RWPE1 (cell line): ENCODE measurements around the gene PLEKHB2.
"Not testable (repeated sequence)": the region's sequence is repeated elsewhere in the genome, so short reads cannot be mapped to it uniquely, and the experiment has no call there.

ENCODE experiments used
- CTCF ChIA-PET: fragments of 350-600 bp; sonication (Branson Sonifier 250); formaldehyde crosslinking; extraction: SDS; loops from one replicate; lab custom pipeline; 2021; lab: Yijun Ruan, JAX
- POLR2A ChIA-PET: fragments of 400-600 bp; formaldehyde crosslinking; extraction: SDS; loops from one replicate; lab custom pipeline; 2020; ENCODE audit warnings: antibody characterized with exemption; ENCODE audit not compliant: low non-redundant PET; lab: Yijun Ruan, JAX
- DNase-seq: peaks from one replicate; pipeline ENCODE4 v3.0.0; 2012; ENCODE audit warnings: low spot score
- H3K27ac ChIP-seq: fragments of 450-650 bp; 2 replicates; pipeline ENCODE4 v1.5.1; 2017
- TF ChIP-seq, protein P1 (sequence below): fragments of 450-650 bp; conservative IDR thresholded peaks from 2 replicates; pipeline ENCODE4 v1.5.1; 2017; ENCODE audit warnings: low read depth, mild to moderate bottlenecking

PLEKHB2 gene

DNA sequence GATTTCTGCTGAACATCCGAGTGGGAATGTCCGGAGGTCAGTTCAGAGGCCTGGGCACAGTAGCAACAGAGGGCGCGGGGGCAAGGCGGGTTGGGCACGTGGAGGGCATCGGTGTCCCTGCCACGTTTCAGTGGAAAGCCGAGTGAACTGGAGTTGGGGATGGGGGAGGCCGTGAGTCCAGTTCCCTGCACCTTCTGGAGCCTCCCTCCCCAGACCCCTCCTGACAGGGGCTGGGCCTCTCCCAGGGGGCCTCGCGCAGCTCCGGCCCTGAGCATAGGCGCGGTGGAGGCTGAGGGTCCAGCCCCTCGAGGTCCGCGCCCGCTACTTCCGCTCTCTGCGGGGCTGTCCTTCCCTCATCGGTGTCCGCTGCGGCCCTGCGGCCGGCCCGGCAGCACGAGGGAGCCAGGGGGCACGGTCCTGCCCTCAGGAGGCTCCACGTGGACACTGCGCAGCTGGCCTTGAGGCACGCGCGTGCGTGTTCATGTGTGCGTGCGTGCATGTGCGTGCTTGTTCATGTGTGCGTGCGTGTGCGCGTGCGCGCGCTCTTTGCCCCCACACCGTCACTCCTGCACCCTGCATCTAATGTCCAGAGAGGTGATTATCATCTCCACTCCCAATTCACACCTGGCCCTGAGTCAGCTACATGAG, 50.2 kb downstream of the PLEKHB2 start:
- POLR2A ChIA-PET: no interaction called here
- TF ChIP-seq, protein P1, sequence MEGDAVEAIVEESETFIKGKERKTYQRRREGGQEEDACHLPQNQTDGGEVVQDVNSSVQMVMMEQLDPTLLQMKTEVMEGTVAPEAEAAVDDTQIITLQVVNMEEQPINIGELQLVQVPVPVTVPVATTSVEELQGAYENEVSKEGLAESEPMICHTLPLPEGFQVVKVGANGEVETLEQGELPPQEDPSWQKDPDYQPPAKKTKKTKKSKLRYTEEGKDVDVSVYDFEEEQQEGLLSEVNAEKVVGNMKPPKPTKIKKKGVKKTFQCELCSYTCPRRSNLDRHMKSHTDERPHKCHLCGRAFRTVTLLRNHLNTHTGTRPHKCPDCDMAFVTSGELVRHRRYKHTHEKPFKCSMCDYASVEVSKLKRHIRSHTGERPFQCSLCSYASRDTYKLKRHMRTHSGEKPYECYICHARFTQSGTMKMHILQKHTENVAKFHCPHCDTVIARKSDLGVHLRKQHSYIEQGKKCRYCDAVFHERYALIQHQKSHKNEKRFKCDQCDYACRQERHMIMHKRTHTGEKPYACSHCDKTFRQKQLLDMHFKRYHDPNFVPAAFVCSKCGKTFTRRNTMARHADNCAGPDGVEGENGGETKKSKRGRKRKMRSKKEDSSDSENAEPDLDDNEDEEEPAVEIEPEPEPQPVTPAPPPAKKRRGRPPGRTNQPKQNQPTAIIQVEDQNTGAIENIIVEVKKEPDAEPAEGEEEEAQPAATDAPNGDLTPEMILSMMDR: no peak
- CTCF ChIA-PET: interaction anchor here (1.2 to 1.9 kb wide), 3 partner anchors 180 to 258 kb away, joined by 3 to 8 read pairs (median 5); no protein-coding TSS in a partner anchor
- no peak for DNase-seq
- H3K27ac ChIP-seq: no peak overlapping the region

DNA sequence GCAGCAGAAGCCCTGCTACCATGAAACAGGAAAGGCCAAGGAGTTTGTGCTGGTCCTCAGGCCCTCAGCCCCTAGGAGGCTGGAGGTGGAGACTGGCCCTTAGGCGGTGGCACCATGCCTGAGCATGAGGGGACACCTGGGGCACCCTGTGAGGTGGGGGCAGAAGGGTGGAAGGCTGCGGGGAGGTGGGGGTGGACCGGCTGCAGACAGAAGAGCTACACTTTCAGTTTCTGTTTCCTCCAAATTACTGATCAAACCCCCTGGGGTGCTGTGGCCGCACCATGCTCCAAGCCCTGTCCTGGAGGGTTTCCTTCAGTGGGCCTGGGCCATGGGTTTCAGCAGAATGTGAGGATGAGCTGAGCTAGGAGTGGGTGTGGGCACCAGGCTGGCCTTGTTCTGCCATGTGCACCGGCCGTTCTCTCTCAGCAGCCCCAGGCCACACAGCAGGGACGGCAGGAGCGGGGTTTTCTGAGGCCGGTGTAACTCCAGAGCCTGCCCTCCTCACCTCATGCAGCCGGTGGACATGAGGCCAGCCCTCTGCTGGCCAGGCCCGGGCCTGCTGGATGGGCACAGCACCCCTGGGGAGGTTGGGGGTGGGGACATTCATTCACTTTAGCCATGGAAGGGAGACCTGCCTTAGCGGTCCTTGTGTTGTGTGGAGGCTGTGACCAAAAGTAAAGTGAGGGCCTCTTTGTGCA, 51.5 kb downstream of the PLEKHB2 start:
- CTCF ChIA-PET: interaction anchor here (0.7 to 1.4 kb wide), 2 partner anchors 14 to 179 kb away, joined by 3 to 5 read pairs; no protein-coding TSS in a partner anchor
- POLR2A ChIA-PET: no interaction called here
- no peak for DNase-seq
- no peak overlapping the region for H3K27ac ChIP-seq
- TF ChIP-seq, protein P1: no peak

DNA sequence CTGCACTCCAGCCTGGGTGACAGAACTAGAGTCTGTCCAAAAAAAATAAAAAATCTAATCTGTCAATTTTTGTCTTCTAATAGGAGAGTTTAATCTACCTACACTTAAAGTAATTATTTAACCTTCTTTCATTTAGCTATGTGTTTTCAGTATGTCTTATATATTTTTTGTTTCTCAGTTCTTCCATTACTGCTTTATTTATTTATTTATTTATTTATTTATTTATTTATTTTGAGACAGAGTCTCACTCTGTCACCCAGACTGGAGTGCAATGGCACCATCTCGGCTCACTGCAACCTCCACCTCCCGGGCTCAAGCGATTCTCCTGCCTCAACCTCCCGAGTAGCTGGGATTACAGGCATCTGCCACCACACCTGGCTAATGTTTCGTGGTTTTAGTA, 60.4 kb downstream of the PLEKHB2 start:
- POLR2A ChIA-PET, DNase-seq, H3K27ac ChIP-seq: not testable (repeated sequence)
- CTCF ChIA-PET: interaction anchor here (0.6 to 0.7 kb wide), 2 partner anchors 95 to 270 kb away, joined by 4 read pairs; no protein-coding TSS in a partner anchor

DNA sequence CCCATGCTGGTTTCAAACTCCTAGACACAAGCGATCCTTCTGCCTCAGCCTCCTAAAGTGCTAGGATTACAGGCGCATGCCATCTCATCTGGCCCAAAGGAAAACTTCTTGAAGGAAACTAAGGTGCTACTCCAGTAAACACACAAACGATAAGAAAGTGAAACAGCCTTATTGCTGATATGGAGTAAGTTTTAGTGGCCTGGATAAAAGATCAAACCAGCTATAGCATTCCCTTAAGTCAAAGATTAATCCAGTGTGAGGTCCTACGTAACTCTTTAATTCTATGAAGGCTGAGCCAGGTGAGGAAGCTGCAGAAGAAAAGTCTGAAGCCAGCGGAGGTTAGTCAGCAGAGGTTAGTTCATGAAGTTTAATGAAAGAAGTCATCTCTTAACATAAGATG, 63.4 kb downstream of the PLEKHB2 start:
- CTCF ChIA-PET: interaction anchor here (0.6 kb wide), 1 partner anchor 62 kb away, joined by 3 read pairs; no protein-coding TSS in a partner anchor
- POLR2A ChIA-PET: no interaction called here
- TF ChIP-seq, protein P1: no peak
- H3K27ac ChIP-seq: no peak overlapping the region
- no peak for DNase-seq

DNA sequence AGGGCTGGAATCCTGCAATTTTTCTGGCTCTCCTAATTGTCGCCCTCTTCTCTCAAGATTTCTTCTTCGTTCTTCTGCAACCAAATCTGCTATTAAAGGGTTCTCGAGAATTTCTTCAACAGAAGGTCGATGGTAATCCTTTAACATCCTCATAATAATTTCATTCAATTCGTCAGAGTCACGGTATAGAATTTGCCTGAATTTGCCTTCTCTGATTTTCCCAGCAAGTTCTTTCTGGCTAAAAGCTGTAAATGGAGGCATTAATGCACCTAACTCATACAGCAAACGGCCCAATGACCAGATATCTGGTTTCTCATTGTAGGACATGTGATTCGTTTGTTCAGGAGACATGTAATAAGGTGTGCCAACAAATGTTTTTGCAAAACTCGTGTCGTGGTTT, 72.9 kb downstream of the PLEKHB2 start:
- CTCF ChIA-PET: interaction anchor here (0.6 kb wide), 1 partner anchor 43 kb away, joined by 3 read pairs; no protein-coding TSS in a partner anchor
- DNase-seq, POLR2A ChIA-PET, H3K27ac ChIP-seq: not testable (repeated sequence)

DNA sequence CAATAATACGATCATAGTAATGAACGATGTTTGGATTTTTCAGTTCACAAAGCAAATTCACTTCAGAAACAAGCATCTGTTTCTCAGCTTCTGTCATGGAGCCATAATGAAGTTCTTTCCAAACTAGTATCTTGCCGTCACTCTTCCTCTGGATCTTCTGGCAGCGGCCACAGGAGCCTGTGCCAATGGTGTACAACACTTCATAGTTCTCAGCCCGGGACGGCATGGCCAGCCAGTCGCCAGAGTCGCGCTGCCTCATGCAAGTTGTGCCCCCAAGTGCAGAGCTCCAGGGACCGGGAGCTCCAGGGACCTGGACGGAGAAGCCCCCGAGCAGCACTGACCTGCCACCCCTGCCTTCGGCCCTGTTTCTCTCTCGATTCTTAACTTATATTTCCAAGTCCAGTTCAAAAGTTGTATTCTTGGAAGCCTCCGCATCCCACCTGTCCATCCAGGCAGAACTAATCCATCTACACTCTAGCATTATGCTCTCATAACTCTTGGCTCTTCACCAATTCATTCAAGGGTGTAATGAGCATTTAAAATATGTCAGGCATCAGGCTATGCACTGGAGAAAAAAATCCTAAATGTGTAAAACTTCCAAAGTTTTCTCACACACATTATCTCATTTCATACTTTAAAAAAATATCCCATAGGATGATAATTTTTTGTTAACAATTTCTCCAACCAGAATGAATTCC, 73.7 kb downstream of the PLEKHB2 start:
- POLR2A ChIA-PET, DNase-seq, H3K27ac ChIP-seq: not testable (repeated sequence)
- CTCF ChIA-PET: interaction anchor here (0.6 kb wide), 1 partner anchor 44 kb away, joined by 3 read pairs; no protein-coding TSS in a partner anchor

DNA sequence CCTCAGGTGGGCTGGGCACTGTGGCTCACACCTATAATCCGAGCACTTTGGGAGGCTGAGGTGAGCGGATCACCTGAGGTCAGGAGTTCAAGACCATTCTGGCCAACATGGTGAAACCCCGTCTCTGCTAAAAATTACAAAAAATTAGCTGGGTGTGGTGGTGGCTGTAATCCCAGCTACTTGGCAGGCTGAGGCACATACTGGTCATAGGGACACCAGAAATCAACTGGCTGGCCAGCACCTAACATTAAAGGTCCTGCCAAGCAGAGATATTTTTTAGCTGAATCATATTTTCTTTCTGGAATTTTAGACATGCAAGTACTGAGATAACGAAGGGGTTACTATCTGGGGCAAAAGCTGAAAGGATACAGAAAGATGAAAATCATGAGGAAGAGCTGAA, 76.3 kb downstream of the PLEKHB2 start:
- POLR2A ChIA-PET, DNase-seq, H3K27ac ChIP-seq: not testable (repeated sequence)
- CTCF ChIA-PET: interaction anchor here (0.6 kb wide), 1 partner anchor 202 kb away, joined by 3 read pairs; no protein-coding TSS in a partner anchor

DNA sequence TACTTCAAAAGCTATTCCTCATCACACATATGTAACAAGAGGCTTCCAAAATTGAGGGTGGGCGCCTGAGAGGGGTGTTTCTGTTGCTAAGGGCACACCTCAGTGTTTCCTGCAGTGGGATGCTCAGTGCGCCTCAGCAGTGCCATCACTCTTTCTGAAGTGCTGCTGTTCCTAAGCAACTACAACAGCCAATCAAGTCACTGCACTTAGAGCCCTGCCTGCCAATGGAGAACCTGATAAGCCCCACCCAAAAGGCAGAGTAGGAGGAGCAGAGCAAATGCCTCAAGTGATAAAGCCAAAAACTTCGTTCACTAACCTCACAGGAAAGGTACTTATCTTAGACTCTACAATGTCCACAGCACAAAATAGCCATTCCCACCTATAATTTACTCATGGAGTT, 88.3 kb downstream of the PLEKHB2 start:
- POLR2A ChIA-PET, DNase-seq, H3K27ac ChIP-seq: not testable (repeated sequence)
- CTCF ChIA-PET: interaction anchor here (0.6 kb wide), 1 partner anchor 994 kb away, joined by 3 read pairs; no protein-coding TSS in a partner anchor

DNA sequence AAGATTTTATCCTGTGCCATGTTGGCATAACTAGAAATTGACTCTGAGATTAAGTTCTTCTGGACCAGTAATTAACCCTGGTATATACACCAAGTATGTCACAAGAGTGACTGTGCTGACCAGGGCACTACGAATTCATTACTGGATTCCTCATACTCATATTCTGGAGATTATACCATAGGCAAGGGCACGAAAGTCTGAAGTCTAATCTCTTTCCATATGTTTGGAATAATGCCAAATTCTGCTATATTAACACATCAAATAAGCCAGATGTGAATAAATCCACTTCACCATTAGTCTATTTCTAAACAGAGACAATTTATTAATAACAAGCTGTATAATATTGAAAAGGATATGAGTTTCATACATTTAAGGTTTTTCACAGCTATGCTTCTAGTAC, 91.0 kb downstream of the PLEKHB2 start:
- POLR2A ChIA-PET, H3K27ac ChIP-seq, DNase-seq, CTCF ChIA-PET: not testable (repeated sequence)
